Measurements from ENCODE around the gene SVOP.
"Not testable (repeated sequence)": the region's sequence is repeated elsewhere in the genome, so short reads cannot be mapped to it uniquely, and the experiment has no call there.

Gene SVOP

DNA sequence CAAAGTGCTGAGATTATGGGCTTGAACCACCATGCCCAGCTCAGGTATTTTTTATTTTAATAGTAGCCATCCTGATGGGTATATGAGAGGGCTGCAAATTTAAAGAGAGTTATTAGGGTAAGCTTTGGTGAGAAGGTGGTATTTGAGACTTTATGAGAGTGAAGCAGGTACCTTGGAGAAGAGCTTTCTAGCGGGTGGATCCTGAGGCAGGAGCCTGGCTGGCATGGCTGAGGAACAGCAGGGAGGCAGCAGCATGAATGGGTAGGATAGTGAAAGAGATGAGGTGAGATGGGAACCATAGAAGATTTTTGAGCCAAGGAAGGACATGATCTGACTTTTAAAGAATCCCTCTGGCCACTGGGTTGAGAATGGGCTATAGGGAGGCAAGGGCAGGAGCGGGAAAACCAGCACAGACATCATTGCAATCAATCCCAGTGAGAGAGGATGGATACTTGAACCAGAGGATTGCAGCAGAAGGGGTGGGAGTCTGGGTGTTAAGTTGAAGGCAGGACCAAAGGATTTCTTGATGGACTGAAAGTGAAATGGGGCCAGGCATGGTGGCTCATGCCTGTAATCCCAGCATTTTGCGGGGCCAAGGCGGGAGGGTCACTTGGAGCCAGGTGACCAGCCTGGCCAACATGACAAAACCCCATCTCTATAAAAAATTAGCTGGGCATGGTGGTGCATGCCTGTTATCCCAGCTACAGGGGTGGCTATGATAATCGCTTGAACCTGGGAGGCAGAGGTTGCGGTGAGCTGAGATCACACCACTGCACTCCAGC lies 5.7 kb downstream of the SVOP start:
- H3K4me3 ChIP-seq (ENCODE audit: low read length): no peak overlapping the region
- no peak for TF ChIP-seq ZNF274 (IDR thresholded peaks at IDR 0.05; ENCODE audit: low read depth, low read length)

DNA sequence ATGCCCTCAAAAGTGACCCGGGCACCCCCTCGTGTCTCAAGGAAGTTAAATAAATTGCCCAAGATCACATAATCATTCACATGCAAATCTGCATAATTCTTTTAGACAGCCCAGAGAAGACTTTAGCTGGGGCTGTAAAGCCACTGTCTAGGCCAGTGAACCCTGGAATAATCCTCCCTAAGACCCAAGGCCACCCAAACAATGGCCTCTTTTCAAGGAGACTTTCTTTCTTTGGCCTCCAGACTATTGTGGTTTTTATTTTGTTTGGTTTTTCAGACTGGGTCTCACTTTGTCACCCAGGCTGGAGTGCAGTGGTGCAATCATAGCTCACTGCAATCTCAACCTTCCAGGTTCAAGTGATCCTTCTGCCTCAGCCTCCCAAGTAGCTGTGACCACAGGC lies 10.6 kb downstream of the SVOP start:
- no peak overlapping the region for H3K4me3 ChIP-seq (ENCODE audit: low read length)
- no peak for TF ChIP-seq ZNF274 (IDR thresholded peaks at IDR 0.05; ENCODE audit: low read depth, low read length)

DNA sequence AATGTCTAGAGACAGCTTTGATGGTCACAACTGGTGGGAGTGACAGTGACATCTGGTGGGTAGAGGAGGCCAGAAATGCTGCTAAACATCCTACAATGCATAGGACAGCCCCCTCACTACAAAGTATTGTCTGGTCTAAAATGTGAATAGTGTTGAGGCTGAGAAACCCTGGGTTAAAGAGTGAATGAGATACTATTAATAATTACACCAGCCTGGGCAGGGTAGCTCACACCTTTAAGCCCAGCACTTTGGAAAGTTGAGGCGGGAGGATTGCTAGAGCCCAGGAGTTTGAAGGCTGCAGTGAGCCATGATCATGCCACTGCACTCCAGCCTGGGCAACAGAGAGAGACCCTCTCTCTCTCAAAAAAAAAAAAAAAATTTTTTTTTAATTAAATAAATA lies 11.1 kb downstream of the SVOP start:
- TF ChIP-seq ZNF274 (IDR thresholded peaks at IDR 0.05; ENCODE audit: low read depth, low read length): no peak
- no peak overlapping the region for H3K4me3 ChIP-seq (ENCODE audit: low read length)

DNA sequence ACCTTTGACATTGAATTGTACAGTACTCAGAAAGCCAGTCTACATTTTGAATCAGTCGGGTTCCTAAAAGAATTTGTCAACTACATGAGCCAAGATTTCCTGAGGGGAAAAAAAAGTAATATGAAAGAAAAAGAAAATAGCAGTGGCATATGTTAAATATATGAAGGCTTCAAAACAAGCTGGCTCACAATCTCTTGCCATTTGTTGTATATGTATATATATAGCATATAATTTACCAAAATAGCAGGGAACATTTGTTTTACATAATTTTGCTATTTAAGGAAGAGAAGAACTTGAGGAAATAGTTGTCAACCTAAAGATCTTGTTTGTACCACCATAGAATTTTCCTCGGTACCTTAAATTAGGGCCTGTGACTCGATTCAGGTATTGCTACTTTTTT lies 16.9 kb downstream of the SVOP start:
- TF ChIP-seq ZNF274 (IDR thresholded peaks at IDR 0.05; ENCODE audit: low read depth, low read length): no peak
- no peak overlapping the region for H3K4me3 ChIP-seq (ENCODE audit: low read length)

DNA sequence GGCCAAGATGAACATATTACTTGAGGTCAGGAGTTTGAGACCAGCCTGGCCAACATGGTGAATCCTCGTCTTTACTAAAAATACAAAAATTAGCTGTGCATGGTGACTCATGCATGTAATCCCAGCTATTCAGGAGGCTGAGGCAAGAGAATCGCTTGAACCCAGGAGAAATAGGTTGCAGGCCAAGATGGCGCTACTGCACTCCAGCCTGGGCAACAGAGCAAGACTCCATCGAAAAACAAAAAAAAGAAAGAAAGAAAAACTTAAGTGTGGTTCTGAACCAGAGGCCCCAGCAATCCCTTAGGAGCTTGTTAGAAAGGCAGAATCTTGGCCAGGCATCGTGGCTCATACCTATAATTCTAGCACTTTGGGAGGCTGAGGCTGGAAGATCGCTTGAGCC lies 24.5 kb downstream of the SVOP start:
- H3K4me3 ChIP-seq (ENCODE audit: low read length): no peak overlapping the region
- TF ChIP-seq ZNF274 (IDR thresholded peaks at IDR 0.05; ENCODE audit: low read depth, low read length): no peak

DNA sequence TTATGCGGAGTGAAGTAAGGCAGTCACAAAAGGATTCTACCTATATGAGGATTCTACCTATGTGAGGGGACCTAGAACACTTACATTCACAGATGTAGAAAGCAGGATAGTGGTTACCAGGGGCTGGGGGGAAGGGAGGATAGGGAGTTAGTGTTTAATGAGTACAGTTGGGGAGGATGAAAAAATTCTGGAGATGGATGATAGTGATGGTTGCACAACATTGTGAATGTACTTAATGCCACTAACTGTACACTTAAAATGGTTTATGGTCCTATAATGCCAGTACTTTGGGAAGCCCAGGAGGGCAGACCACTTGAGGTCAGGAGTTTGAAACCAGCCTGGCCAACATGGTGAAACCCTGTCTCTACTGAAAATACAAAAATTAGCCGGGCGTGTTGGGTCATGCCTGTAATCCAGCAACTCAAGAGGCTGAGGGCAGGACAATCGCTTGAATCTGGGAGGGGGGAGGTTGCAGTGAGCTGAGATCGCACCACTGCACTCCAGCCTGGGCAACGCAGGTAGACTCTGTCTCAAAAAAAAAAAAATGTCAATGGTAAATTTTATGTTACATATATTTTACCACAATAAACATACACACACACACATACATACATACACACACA lies 25.4 kb downstream of the SVOP start:
- no peak overlapping the region for H3K4me3 ChIP-seq (ENCODE audit: low read length)
- no peak for TF ChIP-seq ZNF274 (IDR thresholded peaks at IDR 0.05; ENCODE audit: low read depth, low read length)

DNA sequence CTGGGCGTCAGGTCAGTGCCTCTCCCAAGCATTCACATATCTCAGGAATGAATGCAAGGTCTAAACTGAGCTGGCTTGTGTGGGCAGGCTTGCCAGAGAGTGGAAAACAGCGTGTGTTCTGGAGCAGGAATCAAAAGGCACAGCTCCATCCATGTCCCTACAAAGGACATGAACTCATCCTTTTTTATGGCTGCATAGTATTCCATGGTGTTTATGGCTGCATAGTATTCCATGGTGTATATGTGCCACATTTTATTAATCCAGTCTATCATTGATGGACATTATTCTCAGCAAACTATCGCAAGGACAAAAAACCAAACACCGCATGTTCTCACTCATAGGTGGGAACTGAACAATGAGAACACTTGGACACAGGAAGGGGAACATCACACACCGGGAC lies 30.8 kb downstream of the SVOP start:
- not testable (repeated sequence) for H3K4me3 ChIP-seq (ENCODE audit: low read length)

DNA sequence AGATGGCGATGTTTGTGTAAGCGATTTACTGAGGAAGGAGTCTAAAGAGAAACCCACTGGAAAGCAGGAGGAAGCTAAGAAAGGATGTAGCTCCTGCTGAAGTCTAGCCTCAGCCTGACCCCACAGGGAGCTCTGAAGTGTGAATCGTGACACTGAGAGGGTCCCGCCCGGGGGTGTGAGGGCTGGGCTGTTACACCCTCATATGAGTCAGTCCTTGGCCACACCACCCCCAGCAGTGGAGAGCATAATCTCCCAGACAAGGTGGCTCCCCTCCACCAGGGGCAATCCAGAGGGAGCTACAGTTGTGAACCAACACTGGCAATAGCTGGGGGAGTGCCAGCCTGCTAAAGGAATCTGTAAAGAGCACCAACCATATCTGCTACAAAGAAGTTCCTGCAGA lies 31.5 kb downstream of the SVOP start:
- TF ChIP-seq ZNF274 (IDR thresholded peaks at IDR 0.05; ENCODE audit: low read depth, low read length): no peak

DNA sequence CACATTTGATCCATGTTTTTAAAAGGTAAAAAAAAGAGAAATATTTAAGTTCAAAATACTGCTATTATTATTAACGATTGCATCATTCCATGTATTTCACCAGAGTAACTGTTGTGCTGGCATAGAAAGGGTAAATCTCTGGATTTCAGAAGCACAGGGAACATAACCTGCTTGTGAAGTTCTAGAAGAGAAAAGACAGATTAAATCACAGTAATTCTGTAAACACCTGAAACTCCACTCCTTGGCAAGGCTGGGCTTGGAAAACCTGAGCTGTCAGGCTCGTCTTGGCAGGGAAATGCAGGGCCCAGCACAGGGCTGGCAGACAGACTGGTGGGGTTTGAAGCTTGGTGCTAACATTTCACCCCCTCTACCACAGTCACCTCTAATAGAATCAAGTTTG lies 35.1 kb downstream of the SVOP start:
- no peak for TF ChIP-seq ZNF274 (IDR thresholded peaks at IDR 0.05; ENCODE audit: low read depth, low read length)
- no peak overlapping the region for H3K4me3 ChIP-seq (ENCODE audit: low read length)

More for the DNA sequence above, 31.5 kb downstream of the SVOP start:
- no peak overlapping the region for H3K4me3 ChIP-seq (ENCODE audit: low read length)

DNA sequence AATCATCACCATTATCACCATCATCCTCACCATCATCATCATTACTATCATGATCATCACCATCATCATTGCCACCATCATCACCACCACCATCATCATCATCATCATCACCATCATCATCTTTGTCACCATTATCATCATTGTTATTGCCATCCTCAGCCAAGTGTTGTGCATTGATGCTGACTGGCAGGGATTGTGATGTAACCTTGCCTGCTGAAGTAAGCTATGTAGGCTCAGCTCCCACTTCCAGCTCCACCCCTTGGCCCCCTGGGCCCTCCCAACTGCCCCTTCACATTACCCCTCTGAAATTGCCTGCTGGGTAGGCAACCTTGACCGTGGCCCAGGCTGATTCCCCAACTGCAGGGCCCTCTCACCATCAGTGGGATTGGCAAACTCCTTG lies 37.6 kb downstream of the SVOP start:
- no peak for TF ChIP-seq ZNF274 (IDR thresholded peaks at IDR 0.05; ENCODE audit: low read depth, low read length)
- no peak overlapping the region for H3K4me3 ChIP-seq (ENCODE audit: low read length)

DNA sequence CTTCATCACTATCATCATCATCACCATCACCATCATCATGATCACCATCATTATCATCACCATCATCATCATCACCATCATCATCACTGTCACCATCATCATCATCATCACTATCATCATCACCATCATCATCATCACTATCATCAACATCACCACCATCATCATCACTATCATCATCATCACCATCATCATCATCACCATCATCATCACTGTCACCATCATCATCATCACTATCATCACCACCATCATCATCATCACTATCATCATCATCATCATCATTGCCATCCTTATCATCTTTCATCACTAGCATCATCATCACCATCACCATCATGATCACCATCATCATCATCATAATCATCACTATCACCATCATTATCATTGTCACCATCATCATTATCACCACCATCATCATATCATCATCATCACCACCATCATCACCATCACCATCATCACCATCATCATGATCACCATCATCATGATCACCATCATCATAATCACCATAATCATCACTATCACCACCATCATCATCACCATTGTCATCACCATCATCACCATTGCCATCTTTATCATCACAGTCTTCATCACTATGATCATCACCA lies 38.1 kb downstream of the SVOP start:
- no peak overlapping the region for H3K4me3 ChIP-seq (ENCODE audit: low read length)
- TF ChIP-seq ZNF274 (IDR thresholded peaks at IDR 0.05; ENCODE audit: low read depth, low read length): no peak

DNA sequence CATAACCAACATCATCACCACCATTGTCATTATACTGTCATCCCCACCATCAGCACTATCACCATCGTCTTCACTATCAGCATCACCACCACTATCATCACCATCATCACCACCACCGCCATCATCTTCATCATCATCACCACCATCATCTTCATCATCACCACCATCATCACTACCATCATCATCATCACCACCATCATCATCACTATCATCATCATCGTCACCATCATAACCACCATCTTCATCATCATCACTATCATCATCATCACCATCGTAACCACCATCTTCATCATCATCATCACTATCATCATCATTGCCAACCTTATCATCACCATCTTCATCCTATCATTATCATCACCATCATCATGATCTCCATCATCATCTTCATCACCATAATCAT lies 39.0 kb downstream of the SVOP start:
- no peak for TF ChIP-seq ZNF274 (IDR thresholded peaks at IDR 0.05; ENCODE audit: low read depth, low read length)
- no peak overlapping the region for H3K4me3 ChIP-seq (ENCODE audit: low read length)

DNA sequence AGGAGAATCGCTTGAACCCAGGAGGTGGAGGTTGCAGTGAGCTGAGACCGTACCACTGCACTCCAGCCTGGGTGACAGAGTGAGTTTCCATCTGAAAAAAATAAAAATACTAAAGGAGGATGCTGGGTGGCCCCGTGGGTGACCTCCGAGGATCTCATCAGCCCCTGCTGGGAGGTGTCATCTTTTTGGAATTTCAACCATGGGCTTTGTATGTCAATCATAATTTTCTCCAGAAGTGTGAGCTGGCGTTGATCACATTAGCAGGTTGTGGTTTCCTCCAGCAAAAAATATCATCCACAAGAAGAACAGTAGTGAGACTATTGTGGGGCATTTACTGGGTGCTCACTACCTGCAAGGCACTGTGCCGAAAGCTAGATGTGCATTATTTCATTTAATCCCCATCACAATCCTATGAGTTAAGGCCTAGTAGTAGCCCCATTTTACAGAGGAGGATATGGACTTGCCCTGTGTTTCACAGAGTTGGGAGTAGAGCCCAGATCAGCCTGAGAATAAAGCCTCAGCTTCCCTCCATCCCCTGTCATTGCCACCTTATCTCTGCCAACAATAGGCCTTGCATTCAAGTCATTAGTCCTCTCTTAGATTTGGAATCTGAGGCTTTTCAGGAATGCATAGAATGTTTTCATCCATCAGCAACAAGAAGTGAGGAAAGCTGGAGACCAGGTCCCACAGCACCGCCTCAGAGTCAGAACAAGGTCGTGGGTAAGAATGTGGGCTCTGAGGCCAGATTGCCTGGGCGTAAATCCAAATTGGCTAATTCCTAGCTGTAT lies 39.8 kb downstream of the SVOP start:
- TF ChIP-seq ZNF274 (IDR thresholded peaks at IDR 0.05; ENCODE audit: low read depth, low read length): no peak
- no peak overlapping the region for H3K4me3 ChIP-seq (ENCODE audit: low read length)

DNA sequence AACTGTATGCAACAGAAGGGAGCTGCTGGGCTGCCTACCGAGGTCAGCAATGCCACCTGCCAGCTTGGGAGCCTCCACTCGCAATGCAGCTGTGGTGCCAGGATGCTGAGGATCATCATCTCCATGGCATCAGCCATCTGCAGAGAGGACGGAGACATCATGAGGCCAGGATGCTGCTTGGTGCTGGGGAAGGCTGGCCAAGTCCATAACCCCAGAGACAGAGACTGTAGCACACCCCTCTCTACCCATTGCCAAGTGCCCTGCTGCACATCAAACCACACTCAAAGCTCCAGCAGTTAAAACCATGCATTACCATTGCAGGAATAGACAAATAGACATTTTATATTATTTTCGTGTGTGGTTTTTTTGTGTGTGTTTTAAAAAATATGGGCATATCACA lies 43.5 kb downstream of the SVOP start:
- no peak overlapping the region for H3K4me3 ChIP-seq (ENCODE audit: low read length)
- TF ChIP-seq ZNF274 (IDR thresholded peaks at IDR 0.05; ENCODE audit: low read depth, low read length): no peak

Measured in GM08714 (cell line).